ENCODE results near the gene RYK.

- no peak for TF ChIP-seq CTCF (optimal IDR thresholded peaks at IDR 0.05 in 1 of 3, IDR thresholded peaks at IDR 0.05 in 1 of 3, conservative IDR thresholded peaks at IDR 0.05 in 1 of 3; ENCODE audit: extremely low read depth in 1 of 3, insufficient read depth in 2 of 3, low read length in 3 of 3)
- no peak for TF ChIP-seq EZH2 (IDR thresholded peaks at IDR 0.05; ENCODE audit: low read length)
Measured at GRCh38 chr3:134255404-134255803, 4.7 kb upstream of the RYK start.
